Cardiac septum (tissue), 1 donor: ENCODE measurements around the gene ATP13A4. TPM values are rescaled to one million over a fixed set of nuclear protein-coding genes. Genes with fewer than 3 reads are reported as not detected.

Experiments
- total RNA-seq: library from RNA; stranded (reverse); fragmentation: NEBNext Ultra II Directional; extraction: Animal tissue kit (Norgen Biotek cat#: 25700); gene quantifications from one replicate; pipeline ENCODE4 v1.2.1, GENCODE V29; 2021
- donor health status: DM: no; HTN: no; CAD: no.

Gene ATP13A4
- total RNA-seq, 1 donor from 2014 or later: not detected

Other genes starting within 250 kb of the ATP13A4 start
- not detected for gene ATP13A5, start 176.1 kb downstream of the ATP13A4 start, total RNA-seq
- 109 TPM for gene OPA1, start 38.3 kb upstream of the ATP13A4 start, total RNA-seq